Ishikawa (cell line): ENCODE data around the gene GLB1L.

Experiments used
- CEBPB ChIP-seq: IDR thresholded peaks from 2 replicates; pipeline ENCODE4 v1.6.1; 2012
- CREB1 ChIP-seq: IDR thresholded peaks from 2 replicates; pipeline ENCODE4 v1.6.1; 2012; ENCODE audit warnings: low read depth
- EGR1 ChIP-seq: IDR thresholded peaks from 2 replicates; pipeline ENCODE4 v1.6.1; 2012
- EP300 ChIP-seq: IDR thresholded peaks from 2 replicates; pipeline ENCODE4 v1.6.1; 2012; ENCODE audit warnings: borderline replicate concordance
- FOXM1 ChIP-seq: IDR thresholded peaks from 2 replicates; pipeline ENCODE4 v1.6.1; 2012; ENCODE audit warnings: low read depth, borderline replicate concordance
- NFIC ChIP-seq: IDR thresholded peaks from 2 replicates; pipeline ENCODE4 v1.6.1; 2012
- RAD21 ChIP-seq: IDR thresholded peaks from 2 replicates; pipeline ENCODE4 v1.6.1; 2012; ENCODE audit warnings: low read depth
- TAF1 ChIP-seq: IDR thresholded peaks from 2 replicates; pipeline ENCODE4 v1.6.1; 2012; ENCODE audit warnings: low read depth, mild to moderate bottlenecking
- TCF12 ChIP-seq: IDR thresholded peaks from 2 replicates; pipeline ENCODE4 v1.6.1; 2012; ENCODE audit warnings: low read depth
- TEAD4 ChIP-seq: IDR thresholded peaks from 2 replicates; pipeline ENCODE4 v1.6.1; 2012
- YY1 ChIP-seq: IDR thresholded peaks from 2 replicates; pipeline ENCODE4 v1.6.1; 2012; ENCODE audit warnings: low read depth
- ZBTB7A ChIP-seq: IDR thresholded peaks from 2 replicates; pipeline ENCODE4 v1.6.1; 2012; ENCODE audit warnings: low read depth
- TF ChIP-seq, protein P1 (sequence below): IDR thresholded peaks from 2 replicates; pipeline ENCODE4 v1.6.1; 2012
- TF ChIP-seq, protein P2 (sequence below): IDR thresholded peaks from 2 replicates; pipeline ENCODE4 v1.6.1; 2012; ENCODE audit warnings: low read depth, mild to moderate bottlenecking
- TF ChIP-seq, protein P3 (sequence below): IDR thresholded peaks from 2 replicates; pipeline ENCODE4 v1.6.1; 2012

Gene GLB1L

DNA sequence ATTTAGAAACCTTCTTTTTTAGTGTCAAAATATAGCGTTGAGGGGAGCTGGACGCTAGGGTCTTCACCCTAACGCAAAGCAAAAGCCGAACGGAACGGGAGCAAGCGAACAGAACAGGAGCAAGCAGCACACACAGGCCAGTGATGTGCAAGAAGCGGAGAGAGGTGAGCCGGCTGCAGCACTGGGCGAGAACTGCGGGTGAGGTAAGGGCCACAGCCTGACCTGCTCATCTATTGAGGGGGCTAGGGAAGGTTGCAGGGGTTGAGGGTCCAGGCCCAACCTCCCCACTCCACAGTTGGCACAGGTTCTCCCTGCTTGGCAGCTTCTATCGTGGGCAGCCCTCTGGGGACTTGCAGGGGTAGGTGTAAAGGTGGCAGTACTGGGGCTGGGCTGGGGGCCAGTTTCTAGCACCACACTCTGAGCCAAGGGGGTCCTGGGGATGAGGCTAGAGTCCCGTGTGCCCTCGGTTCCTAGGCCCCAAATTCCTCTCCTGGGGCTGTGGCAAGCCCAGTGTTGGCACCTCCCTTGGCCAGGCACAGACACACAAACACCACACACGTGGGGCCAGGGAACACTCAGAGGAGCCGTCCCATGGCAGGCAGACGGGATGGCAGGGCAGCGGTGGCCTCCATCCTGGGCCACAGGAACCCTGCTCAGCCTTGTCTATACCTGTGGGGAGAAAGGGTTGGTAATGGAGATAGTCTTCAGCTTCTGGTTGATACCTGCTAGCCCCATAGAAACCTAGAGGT, 25.3 kb downstream of the GLB1L start:
- no peak for TF ChIP-seq ZBTB7A
- no peak for TF ChIP-seq RAD21
- TF ChIP-seq, protein P1, sequence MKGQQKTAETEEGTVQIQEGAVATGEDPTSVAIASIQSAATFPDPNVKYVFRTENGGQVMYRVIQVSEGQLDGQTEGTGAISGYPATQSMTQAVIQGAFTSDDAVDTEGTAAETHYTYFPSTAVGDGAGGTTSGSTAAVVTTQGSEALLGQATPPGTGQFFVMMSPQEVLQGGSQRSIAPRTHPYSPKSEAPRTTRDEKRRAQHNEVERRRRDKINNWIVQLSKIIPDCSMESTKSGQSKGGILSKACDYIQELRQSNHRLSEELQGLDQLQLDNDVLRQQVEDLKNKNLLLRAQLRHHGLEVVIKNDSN, result no peak
- no peak for TF ChIP-seq CREB1
- TF ChIP-seq EP300, result no peak
- no peak for TF ChIP-seq YY1
- TF ChIP-seq NFIC, result no peak
- TF ChIP-seq TAF1, result no peak
- TF ChIP-seq, protein P2, sequence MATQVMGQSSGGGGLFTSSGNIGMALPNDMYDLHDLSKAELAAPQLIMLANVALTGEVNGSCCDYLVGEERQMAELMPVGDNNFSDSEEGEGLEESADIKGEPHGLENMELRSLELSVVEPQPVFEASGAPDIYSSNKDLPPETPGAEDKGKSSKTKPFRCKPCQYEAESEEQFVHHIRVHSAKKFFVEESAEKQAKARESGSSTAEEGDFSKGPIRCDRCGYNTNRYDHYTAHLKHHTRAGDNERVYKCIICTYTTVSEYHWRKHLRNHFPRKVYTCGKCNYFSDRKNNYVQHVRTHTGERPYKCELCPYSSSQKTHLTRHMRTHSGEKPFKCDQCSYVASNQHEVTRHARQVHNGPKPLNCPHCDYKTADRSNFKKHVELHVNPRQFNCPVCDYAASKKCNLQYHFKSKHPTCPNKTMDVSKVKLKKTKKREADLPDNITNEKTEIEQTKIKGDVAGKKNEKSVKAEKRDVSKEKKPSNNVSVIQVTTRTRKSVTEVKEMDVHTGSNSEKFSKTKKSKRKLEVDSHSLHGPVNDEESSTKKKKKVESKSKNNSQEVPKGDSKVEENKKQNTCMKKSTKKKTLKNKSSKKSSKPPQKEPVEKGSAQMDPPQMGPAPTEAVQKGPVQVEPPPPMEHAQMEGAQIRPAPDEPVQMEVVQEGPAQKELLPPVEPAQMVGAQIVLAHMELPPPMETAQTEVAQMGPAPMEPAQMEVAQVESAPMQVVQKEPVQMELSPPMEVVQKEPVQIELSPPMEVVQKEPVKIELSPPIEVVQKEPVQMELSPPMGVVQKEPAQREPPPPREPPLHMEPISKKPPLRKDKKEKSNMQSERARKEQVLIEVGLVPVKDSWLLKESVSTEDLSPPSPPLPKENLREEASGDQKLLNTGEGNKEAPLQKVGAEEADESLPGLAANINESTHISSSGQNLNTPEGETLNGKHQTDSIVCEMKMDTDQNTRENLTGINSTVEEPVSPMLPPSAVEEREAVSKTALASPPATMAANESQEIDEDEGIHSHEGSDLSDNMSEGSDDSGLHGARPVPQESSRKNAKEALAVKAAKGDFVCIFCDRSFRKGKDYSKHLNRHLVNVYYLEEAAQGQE, result no peak
- TF ChIP-seq CEBPB, result no peak
- TF ChIP-seq EGR1, result no peak
- no peak for TF ChIP-seq FOXM1
- TF ChIP-seq, protein P3, sequence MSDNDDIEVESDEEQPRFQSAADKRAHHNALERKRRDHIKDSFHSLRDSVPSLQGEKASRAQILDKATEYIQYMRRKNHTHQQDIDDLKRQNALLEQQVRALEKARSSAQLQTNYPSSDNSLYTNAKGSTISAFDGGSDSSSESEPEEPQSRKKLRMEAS, result no peak

DNA sequence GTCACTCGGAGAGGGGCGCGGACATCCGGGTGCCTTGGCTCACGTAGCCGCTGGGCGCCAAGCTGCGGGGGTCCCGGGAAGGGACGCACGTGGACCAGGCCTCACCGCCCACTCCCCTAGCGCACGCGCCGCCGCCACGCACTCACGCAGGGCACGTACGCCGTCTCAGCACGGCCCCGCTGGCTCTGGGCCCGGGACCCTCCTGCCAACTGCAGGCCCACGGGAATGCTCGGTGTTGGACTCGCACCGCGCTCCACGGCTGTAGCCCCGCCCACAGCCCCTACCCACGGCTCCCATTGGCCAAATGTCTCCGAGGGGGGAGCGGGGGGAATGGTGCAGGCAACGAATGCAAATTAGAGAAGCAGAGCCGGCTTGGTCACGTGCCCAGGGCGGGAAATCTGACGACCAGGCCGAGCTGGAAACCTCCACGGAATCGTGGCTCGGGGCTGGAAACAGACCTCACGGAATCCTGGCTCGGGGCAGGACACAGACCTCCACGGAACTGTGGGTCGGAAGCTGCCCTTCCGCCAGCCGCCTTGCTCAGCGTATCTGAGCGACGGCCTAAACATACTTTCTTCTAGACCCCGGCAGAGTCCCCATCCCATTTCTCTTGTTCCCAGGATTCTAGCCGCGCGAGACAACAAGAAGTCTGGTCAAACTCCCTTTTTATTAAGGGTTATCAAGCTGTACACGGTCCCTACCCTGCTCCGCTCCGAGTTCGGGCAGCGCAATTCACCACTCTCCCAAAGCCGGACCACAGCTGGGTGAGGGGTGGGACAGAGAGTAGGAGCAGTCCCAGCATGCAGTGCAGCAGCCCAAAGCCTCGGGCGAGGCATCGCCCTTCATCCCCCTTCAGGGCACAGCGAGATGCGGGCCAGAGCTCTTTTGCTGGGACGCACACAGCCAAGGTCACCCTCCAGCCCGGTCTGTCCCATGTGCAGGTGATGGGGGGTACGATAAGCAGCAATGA, 26.2 kb downstream of the GLB1L start, which contains the start of gene ABCB6:
TSS of gene ABCB6 (minus strand) at position 227 of the 970 bp plus-strand sequence. CDS start 285 bp downstream, outside the sequence.
- TF ChIP-seq, protein P3, result peak; percentile 99
- TF ChIP-seq ZBTB7A (peak; percentile 87), TAF1 (peak; percentile 84), TEAD4 (no peak), FOXM1 (0 out of 2 replicates have a peak, but pooled peaks have one; percentile 22), TCF12 (peak; percentile 37; the same call in 1 of the 2 replicates)
- TF ChIP-seq, protein P2, result no peak
- TF ChIP-seq, protein P1, result peak; percentile 99

DNA sequence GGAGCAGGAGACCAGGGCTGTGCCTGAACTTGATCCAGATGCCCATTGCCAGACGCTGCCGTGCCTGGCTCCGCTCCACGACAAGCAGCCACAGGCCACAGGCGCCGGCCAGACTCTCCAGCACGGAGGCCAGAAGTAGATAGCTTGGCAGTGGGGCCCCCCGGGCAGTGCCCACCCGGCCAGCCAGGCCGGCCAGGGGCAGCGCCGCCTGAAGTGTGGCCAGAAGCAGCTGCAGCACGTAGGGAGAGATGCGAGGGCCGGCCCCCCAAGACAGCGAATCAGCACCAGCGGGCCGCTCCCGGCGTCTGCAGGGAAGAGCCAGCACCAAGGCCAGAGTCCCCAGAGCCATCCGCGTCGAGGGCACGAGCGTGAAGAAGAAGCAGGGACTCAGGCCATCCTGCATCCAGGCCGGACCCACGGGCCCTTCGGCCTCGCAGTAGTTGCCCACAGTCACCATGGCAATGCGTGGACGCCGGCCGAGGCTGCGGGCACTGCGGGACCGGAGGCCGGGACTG, 27.0 kb downstream of the GLB1L start:
- TF ChIP-seq, protein P2, result peak; percentile 85
- TF ChIP-seq, protein P1, result no peak
- TF ChIP-seq TAF1, result no peak

DNA sequence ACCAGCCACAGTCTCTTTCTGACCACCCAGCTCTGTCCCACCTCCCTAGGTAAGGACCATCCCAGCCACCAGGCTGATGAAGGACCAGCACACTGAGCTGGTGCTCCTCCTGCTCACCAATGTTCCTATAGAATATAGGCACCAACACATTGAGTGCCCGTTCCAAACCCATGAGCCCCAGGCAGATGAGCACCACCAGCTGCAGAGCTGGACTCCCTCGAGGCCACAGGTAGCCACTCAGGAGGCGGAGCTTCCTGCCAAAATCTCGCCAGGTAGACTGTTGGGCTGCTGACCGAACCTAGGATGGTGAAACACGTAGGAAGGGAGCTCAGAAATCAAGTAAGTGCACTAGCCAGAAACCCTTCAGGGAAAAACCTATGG, 28.7 kb downstream of the GLB1L start:
- no peak for TF ChIP-seq CEBPB
- no peak for TF ChIP-seq YY1
- no peak for TF ChIP-seq ZBTB7A
- no peak for TF ChIP-seq NFIC
- TF ChIP-seq, protein P2, result no peak
